D341Med (cell line): ENCODE measurements around the gene SLAIN1.

Experiments
- DNase-seq: peaks from one replicate; pipeline ENCODE4 v3.0.0; 2012; ENCODE audit warnings: low spot score

SLAIN1 gene

DNA sequence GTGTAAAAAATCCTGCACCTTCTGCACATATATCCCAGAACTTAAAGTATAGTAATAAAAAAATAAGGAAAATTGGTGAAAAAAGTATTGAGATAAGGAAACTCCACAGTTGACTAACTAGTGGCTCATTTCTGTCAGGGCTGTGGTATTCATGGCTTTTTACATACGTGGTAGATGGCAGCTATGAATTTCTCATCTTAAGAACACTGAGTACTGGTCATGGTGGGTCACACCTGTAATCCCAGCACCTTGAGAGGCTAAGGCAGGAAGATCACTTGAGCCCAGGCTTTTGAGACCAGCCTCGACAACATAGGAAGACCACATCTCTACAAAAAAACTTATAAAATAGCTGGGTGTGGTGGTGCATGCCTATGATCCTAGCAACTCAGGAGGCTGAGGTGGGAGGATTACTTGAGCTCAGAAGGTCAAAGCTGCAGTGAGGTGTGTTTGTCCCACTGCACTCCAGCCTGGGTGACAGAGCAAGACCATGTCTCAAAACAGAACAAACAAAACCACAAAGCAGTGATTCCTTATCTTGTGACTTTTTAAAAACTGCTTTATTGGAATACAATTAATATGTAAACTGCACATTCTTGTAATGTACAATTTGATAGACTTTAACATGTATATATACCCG, 16.8 kb downstream of the SLAIN1 start:
- no peak for DNase-seq

DNA sequence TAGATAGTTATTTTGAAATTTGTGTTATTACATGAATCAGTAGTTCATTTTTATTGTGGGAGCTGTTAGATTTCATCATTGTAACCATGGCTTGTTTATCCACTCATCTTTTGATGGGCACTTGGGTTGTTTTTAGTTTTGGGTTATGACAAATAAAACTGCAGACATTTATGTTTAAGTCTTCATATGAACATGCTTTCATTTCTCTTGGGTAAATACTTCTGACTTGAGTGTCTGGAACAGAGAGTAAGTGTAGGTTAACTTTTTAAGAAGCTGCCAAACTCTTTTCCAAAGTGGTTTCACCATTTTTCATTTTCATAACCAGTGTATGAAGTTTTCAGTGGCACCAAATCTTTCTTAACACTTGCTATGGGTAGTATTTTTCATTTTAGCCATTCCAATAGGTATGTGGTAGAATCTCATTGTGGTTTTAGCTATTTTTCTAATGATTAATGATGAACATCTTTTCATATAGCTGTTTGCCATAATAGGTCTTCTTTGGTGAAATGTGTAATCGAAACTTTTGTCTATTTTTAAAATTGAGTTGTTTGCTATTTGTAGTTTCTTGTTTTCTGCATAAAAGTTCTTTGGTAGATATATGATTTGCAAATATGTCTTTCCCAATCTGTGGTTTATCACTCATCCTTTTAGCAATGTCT, 17.9 kb downstream of the SLAIN1 start:
- no peak for DNase-seq

DNA sequence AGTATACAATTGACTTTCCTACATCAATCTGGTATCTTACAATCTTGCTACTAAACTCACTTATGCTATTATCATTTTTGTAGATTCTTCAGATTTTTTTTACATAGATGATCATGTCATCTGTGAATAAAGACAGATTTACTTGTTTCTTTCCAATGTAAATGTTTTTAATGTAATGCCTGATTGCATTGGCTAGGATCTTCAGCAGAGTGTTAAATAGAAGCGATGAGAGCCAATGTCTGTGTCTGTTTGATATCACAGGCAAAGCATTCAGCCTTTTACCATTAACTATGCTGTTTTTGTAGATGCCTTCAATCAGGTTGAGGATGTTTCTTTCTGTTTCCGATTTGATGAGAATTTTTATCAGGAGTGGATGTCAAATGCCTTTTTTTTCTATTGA, 19.2 kb downstream of the SLAIN1 start:
- no peak for DNase-seq

DNA sequence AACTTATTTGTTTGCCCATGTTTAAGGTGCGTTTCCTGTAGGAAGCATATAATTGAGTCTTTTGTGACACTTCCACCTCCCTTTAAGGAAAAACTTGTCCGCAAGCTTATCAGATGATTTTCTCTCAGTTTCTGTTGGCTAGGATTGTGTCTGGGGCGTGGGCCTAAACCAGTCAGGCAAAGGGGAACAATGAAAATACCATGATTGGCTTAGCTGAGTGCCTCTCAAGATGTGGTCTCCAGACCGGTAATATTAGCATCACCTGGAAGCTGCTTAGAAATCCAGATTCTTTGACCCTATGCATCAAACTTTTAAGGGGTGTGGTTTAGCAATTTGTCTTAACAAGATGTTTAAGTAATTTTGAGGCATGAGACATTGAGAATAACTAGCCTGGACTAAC, 20.0 kb downstream of the SLAIN1 start:
- no peak for DNase-seq

DNA sequence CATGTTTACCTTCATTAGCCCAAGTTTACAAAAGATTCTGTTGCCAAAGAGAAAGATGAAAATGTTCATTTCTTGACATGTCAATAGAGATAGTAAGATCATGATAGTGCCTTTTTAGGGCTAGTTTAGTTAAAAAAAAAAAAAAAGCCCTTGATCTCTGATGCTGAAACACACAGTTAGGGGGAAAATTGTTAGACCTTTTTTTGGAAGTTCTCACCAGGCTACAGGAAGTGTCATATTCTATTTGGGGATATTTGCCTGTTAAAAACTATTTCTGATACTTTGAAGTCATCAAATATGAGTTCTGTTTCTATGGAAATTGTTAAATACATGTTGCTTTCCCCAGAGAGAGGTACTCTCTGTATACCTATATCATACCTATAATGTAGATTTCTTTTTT, 21.6 kb downstream of the SLAIN1 start:
- no peak for DNase-seq

DNA sequence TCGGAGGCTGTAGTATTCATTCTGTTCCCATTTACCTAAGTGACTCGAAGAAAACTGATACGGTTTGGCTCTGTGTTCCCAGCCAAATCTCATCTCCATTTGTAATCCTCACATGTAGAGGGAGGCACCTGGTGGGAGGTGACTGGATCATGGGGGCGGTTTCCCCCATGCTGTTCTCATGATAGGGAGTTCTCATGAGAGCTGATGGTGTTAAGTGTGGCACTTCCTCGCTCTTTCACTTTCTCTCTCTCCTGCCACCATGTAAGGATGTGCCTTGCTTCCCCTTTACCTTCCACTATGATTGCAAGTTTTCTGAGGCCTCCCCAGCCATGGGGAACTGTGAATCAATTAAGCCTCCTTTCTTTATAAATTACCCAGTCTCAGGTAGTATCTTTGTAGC, 23.5 kb downstream of the SLAIN1 start:
- no peak for DNase-seq

DNA sequence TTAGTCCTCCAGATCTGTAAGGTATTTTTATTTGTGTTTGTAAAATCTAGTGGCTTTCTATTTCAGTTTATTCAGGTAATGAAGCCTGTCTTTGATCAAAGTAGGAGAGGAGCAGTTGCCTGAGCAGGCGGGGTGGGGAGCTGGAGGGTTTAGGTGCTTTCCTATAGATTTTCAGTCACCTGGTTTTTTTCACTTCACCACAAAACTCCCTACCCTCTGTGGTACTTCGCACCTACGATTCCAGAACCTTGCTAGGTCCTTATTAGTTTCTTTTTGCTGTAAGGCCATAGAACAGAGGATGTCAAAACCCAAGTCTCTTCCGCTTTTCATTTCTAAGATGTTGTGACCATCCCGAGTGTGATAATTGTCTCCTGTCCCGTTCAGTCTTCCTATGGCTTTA, 26.6 kb downstream of the SLAIN1 start:
- DNase-seq, result no peak

DNA sequence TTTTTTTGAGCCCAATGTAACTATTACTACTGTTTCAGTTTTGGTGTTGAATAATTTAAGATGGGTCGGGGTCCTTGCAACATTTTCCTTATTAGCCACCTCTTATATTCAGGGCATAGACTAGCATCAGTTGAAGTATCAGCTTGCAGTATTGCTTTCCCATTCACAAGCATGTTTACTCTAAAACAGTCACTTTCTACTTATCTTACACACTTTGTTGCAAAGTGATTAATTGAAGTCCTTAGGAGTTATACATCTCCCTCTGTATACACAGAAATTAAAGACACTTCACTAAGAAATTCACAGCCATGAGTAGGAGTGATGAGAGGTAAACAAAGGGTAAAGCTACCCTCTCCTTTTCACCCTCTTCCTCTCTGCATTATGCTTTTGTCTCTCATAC, 27.6 kb downstream of the SLAIN1 start:
- DNase-seq, result no peak

DNA sequence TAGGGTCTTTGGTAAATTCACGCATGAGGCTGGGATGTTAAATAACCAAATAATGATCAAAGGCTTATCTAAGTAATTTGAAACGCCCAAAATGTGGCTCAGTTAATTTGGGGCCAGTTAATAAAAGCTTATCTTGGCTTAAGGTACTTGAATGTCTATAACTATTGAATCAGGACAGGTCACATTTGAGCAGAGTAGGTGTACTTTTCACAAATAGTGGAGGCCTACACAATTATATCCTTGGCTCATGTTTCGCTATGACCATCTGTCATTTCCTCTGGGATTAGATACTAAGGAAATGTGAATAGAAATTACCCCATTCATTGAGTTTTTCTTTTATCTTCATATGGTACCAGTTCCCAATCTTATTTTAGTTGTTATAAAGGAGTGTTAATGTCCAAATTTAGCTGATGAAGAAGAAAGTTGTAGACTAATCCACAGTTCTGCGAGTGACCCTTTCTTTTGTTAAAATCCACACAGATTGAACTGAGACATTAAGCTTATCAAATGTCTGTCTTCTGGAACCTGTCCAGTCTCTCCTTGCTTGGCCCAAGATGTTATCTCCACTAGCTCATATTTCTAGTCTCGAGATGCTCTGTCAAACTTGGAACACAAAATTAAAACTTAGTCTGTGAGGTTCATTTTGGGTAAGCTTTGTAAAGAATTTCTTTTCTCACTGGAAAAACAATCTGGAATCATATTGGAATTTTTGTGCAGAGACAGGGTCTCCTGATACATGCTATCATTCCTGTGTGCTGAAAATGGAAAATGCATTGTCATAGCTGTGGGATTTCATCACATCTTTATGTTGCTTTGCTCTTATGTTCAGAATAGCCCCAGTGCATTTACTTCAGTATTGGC, 31.0 kb downstream of the SLAIN1 start:
- no peak for DNase-seq

DNA sequence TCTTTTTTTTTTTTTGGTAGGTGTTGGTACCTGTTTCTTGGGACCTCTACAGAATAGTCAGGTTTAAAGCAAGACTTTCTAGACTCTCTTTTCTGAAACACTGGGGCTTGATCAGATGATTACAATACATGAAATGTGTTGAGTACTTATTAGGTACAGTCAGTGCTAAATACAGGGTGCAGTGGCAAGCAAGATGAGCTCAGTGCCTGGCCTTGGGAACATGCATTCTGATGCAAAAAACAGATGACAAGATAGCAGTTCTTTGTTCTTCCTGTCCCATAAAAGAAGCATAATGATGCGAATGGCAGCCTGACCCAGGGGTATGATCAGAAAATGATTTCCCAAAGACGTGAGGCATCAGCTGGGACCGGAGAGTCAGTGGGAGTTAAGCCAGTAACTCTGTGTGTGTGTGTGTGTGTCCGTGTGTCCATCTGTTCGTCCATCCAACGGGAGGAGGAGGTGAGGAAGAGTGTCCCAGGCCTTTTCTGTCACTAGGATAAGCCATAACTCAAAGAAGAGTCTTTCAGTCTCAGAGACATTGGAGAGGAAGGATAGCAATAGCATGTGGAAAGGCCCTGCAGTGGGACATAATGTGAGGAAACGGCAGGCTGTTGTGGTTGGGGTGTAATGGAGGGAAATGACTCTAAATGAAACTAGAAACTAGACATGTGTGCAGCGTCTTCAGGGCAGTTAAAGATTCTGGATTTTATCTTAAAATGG, 32.2 kb downstream of the SLAIN1 start:
- DNase-seq, result no peak

DNA sequence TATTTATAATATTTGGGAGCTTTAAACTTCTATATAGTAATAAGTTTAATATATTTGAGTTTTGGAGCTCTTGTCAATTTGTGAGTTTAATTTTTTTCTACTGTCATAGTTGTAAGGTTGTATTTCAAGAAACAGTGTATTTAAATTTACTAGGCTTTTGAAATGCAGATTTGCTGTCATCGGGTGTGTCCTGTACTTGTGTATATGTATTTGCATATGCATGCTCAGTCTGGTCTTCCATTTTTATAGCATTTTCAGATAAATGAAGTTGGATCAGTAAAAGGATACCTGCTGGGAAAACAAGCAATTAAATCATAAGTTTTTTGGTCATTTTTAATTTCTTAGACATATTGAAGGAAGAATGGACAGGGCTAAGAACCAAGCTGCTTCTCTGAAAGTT, 33.1 kb downstream of the SLAIN1 start:
- no peak for DNase-seq

DNA sequence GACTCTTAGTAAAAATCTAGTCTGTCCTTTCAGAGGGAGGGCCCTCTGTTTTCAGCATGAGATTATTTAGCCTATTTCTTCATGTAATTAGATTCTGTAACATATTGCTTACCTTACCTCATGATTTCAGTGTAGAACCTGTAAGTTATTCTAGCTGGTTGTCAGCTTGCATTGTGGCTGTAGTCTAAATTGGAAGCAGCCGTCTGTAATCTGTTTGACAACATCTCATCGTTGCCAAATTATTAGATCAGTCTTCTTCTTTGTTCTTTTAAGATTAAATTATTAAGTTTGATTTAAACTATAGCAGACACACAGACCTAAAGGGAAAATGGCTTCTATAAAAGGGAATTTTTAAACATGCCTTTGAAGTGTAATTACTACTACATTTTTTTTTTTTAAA, 34.8 kb downstream of the SLAIN1 start:
- no peak for DNase-seq

DNA sequence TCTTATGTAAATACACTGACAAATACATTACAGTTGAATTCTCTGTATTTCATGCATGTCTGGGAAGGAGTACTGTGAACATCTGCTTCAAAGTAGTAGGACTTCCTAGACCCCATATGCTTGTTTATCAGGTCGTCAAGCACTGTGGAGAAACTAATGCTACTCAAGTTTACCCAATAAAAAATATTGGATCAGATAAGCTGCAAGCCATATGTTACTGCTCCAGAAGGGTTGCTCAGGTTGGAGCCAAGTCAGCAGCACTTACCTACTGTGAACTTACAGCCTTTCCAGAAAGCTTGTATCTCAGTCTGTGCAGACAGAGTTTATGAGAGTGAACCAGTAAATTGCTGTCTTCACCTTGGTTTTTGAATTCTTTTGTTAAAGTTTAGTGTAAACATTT, 36.2 kb downstream of the SLAIN1 start:
- peak; percentile 45 for DNase-seq

DNA sequence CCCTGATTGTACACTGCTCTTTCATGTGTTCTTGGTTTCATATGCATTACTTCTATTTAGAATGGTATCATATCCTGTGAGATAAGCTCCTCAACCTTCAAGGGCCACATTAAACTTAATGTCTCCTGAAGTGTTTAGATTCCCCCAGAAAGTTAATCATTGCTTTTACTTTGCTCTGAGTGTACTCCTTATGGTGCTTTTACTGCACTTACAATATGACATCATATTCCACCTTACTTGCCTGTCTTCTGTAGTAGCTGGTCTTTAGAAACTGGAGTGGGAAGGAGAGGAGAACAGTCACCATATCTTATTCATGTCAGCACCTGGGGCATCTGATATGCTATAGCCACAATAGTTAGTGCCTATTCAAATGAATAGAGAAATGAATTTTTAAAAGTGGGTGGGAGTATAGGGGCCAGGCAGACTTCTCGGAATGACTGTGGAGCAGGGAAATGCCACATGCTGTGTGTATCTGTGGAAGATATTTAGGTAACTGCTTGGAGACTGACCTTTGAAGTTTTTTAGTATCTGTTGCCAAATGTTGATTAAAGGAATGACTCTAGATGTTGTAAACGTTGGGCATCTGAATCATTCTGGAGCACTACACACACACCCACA, 40.2 kb downstream of the SLAIN1 start:
- no peak for DNase-seq

DNA sequence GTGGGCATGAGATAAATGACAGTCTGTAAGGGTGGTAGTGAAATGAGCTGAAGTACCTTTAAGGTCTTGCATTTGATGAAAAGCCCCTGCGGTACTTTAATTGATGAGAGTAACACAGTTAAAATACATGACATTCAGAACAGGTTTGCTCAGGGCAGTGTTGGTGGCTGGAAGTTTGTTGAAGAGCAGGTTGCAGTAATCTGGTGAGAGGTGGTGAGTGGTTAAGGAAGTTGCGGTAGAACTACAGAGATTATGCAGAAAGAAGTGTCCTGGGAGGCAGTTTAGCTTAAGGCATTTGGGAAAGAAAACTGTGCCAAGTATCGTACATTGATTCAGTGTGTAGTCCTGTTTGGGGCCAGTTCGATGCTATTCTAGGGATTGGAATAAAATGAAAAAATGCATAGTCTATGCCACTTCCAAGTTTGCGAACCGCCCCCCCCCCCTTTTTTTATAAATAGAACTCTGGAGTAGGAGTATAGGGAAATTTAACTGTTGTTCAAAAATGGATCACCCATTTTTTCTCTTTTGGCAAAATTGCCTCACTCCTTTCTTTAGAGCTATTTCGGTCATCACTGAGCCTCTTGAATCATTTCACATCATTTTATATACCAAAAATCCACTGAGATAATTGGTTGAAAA, 42.7 kb downstream of the SLAIN1 start:
- no peak for DNase-seq

DNA sequence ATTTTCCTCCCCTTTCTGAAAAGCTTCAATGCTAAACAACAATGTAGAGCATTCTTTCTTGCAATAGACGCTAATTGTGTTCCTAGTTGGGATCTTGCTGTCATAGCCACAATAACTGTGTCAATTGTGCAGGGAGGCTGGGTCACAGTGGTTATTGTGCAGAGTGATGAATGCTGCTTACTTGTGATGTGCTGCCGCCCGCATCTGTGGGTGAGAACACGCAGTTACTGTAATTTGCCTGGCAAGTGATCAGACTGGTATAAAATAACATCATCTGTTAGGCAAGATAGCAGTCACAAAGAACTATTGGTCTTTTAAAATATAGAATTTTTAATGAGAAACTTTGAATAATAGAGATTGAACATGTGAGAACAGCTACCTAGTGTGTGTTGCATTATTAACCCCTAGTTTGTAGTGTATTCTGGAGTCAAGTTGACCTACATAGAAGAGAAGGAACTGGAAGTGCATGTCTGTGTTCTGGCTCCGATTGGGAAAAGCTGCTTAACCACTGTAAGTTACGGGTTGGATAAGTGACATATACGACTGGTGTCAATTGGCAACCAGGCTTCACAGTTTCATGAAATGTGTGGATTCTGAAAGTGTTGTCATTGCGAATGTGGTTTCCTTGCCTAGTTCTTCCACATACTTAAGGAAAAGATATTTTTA, 43.6 kb downstream of the SLAIN1 start:
- DNase-seq, result no peak

DNA sequence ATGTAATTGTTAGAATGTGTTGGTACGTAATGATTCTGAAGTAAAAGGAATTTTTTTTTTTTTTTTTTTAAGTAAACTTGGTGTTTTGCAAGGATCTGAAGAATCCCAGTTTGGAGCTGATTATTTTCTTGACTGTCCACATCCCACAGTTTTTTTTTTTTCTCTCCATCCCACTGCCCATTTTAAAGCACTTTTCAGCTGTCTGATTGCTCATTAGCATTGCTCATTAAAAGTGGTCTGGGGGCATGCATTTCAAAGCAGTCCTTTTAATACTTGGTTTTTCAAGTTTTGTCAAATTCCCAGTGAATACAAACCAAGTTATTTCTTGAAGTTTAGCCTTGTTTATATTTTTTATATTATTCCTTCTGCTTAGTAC, 44.1 kb downstream of the SLAIN1 start:
- no peak for DNase-seq

DNA sequence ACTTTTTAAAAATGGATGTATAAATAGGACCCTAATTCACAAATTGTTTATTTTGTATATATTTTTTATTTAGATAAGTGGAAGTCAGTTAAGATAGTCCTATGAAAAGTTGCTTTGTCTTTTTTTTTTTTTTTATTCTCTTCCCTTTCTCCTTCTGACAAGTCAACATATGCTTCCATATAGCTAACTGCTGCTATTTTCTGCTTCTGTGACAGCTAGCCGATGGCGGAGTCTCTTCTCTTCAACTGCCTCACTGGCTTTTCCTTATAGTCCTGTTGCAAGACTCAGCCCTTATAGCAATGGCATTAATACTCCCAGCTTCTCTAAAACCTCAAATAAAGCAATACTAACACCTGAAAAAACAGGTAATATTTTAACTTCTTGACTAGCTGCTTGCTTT, 45.3 kb downstream of the SLAIN1 start:
- no peak for DNase-seq

DNA sequence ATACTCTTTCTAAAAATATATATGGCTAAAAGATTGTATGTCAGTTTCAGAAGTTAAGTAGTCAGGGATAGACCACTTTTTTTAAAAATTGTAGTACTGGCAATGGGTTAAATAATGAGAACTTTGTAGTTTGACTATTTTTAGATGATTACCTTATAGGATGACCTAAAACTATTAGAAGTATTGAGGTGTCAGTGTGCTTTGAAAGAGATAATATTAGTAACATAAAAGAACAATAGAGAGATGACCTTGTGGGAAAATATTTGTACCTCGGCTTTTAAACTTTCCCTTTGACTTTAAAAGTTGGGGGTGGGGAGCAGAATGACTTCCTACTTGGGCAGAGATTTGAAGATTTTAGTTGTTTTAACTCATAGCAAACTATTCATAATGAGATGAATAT, 48.3 kb downstream of the SLAIN1 start:
- DNase-seq, result no peak

DNA sequence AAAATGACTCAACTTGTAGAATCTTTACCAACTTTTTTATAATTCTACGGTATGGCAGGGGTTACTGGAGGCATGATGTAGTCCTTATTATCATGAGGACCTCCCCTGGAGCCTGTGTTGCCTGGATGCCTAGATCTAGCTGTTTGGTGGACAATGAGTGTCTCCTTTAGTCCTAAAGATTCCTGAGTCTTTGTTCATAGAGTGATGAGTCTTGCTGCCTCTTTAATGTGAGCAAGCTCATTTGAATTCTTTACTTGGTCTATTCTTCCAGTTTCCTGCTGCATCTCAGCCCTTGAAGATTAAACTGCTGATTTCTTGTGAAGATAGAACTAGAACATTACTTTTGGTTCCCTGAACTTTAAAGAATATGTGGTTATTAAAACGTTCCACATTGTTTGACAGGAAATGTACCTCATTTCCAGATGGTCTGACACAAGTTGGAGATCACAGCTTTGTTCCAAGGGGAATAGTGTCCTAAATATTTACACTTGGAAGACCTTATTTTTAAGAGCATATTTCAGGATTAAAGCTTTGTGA, 51.9 kb downstream of the SLAIN1 start:
- no peak for DNase-seq
